Vagina (tissue), 2 donors: ENCODE data around the gene AHCYL1.

Source experiments
- POLR2A ChIP-seq, 2 donors: fragments of 450-650 bp; IDR thresholded peaks; one replicate each; pipeline ENCODE4 v1.6.1; 2017; ENCODE audit warnings: antibody characterized with exemption in 2 of 2, mild to moderate bottlenecking in 2 of 2, moderate library complexity in 2 of 2
- TF ChIP-seq, protein P1 (sequence below), 3 experiments: fragments of 450-650 bp in 2 of 3; fragments of 200-600 bp in 1 of 3; sonication (generic) in 1 of 3; IDR thresholded peaks; one replicate each; pipeline ENCODE4 v1.5.1; 2017 to 2019; ENCODE audit warnings: antibody characterized with exemption in 3 of 3, mild to moderate bottlenecking in 2 of 3, moderate library complexity in 2 of 3

- TF ChIP-seq, protein P1, sequence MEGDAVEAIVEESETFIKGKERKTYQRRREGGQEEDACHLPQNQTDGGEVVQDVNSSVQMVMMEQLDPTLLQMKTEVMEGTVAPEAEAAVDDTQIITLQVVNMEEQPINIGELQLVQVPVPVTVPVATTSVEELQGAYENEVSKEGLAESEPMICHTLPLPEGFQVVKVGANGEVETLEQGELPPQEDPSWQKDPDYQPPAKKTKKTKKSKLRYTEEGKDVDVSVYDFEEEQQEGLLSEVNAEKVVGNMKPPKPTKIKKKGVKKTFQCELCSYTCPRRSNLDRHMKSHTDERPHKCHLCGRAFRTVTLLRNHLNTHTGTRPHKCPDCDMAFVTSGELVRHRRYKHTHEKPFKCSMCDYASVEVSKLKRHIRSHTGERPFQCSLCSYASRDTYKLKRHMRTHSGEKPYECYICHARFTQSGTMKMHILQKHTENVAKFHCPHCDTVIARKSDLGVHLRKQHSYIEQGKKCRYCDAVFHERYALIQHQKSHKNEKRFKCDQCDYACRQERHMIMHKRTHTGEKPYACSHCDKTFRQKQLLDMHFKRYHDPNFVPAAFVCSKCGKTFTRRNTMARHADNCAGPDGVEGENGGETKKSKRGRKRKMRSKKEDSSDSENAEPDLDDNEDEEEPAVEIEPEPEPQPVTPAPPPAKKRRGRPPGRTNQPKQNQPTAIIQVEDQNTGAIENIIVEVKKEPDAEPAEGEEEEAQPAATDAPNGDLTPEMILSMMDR (IDR thresholded peaks at IDR 0.05) = no peak
- TF ChIP-seq POLR2A (IDR thresholded peaks at IDR 0.05) = no peak
Observed at GRCh38 chr1:109997204-109997866, 12.8 kb downstream of the AHCYL1 start.
